HepG2 (cell line): Measurements from ENCODE around the gene CNP. TPM values are rescaled to one million over a fixed set of nuclear protein-coding genes. Genes with fewer than 3 reads are reported as not detected.

Source experiments
- HCFC1 ChIP-seq: fragments of 150-350 bp; IDR thresholded peaks from 2 replicates; pipeline ENCODE4 v1.6.1; 2014; ENCODE audit warnings: low read depth, low read length
- NPAS2 ChIP-seq: sonication (generic); formaldehyde crosslinking; IDR thresholded peaks from 2 replicates; pipeline ENCODE4 v1.8.0; 2022; ENCODE audit warnings: mild to moderate bottlenecking, missing genetic modification reagents, borderline replicate concordance
- SOX13 ChIP-seq, 3 experiments: fragments of 450-650 bp in 1 of 3; sonication (generic) in 1 of 3; formaldehyde crosslinking in 1 of 3; IDR thresholded peaks in 2 of 3; conservative IDR thresholded peaks in 1 of 3; 2 replicates each; pipeline versions ENCODE4 v1.5.0 to v1.6.1; 2016 to 2020; ENCODE audit warnings: antibody characterized with exemption in 1 of 3, mild to moderate bottlenecking in 1 of 3, missing compliant biosample characterization in 1 of 3, missing genetic modification reagents in 1 of 3, moderate library complexity in 1 of 3
- ZBTB7B ChIP-seq: sonication (generic); formaldehyde crosslinking; IDR thresholded peaks from 2 replicates; pipeline ENCODE4 v1.4.0; 2020; ENCODE audit warnings: missing genetic modification reagents
- ZNF20 ChIP-seq: sonication (generic); formaldehyde crosslinking; IDR thresholded peaks from 2 replicates; pipeline ENCODE4 v1.4.0; 2020; ENCODE audit warnings: mild to moderate bottlenecking, moderate library complexity, missing genetic modification reagents
- ZNF337 ChIP-seq: sonication (generic); formaldehyde crosslinking; IDR thresholded peaks from 2 replicates; pipeline ENCODE4 v1.5.1; 2020; ENCODE audit warnings: missing genetic modification reagents, low read depth, mild to moderate bottlenecking, borderline replicate concordance
- polyA plus RNA-seq, 8 experiments: library from polyadenylated mRNA; depleted of rRNA in 3 of 8; stranded (reverse) in 7 of 8; unstranded in 1 of 8; fragments of >200 nt; fragmentation: Illumina TruSeq in 4 of 8; extraction: Trizol in 4 of 8; gene quantifications; 2 replicates each; pipeline versions ENCODE4 v1.2.1 to v1.2.3, GENCODE V29; 2011 to 2016; ENCODE audit warnings: low read depth in 4 of 8, missing spikeins in 1 of 8, mixed read lengths in 1 of 8; ENCODE audit not compliant: insufficient read depth in 1 of 8
- total RNA-seq, 5 experiments: library from RNA; depleted of rRNA; stranded (reverse); fragments of >200 nt; fragmentation: Illumina TruSeq; extraction: Trizol; gene quantifications; 2 replicates each; pipeline ENCODE4 v1.2.3, GENCODE V29; 2016; ENCODE audit warnings: low read depth in 1 of 5
- TF ChIP-seq, protein P1 (sequence below): sonication (generic); formaldehyde crosslinking; IDR thresholded peaks from 2 replicates; pipeline ENCODE4 v1.8.1; 2022; ENCODE audit warnings: mild to moderate bottlenecking, missing genetic modification reagents
- TF ChIP-seq, protein P2 (sequence below): sonication (generic); formaldehyde crosslinking; IDR thresholded peaks from 2 replicates; pipeline ENCODE4 v1.4.0; 2020; ENCODE audit warnings: missing genetic modification reagents
- TF ChIP-seq, protein P3 (sequence below): sonication (generic); IDR thresholded peaks from 2 replicates; pipeline ENCODE4 v1.6.1; 2016; ENCODE audit warnings: low read depth, borderline replicate concordance
- TF ChIP-seq, protein P4 (sequence below): sonication (generic); formaldehyde crosslinking; IDR thresholded peaks from 2 replicates; pipeline ENCODE4 v1.5.1; 2020; ENCODE audit warnings: mild to moderate bottlenecking, missing genetic modification reagents, moderate library complexity
- TF ChIP-seq, protein P5 (sequence below): sonication (generic); formaldehyde crosslinking; IDR thresholded peaks from 2 replicates; pipeline ENCODE4 v1.5.0; 2020; ENCODE audit warnings: mild to moderate bottlenecking, missing genetic modification reagents
- TF ChIP-seq, protein P6 (sequence below): sonication (generic); formaldehyde crosslinking; IDR thresholded peaks from 2 replicates; pipeline ENCODE4 v1.5.0; 2020; ENCODE audit warnings: mild to moderate bottlenecking, missing genetic modification reagents

CNP gene
- total and polyA plus RNA-seq, 2 of the 13 experiments (the other 11 are each of a cell fraction or from before 2014, with no cell fraction given) = 97.2 to 161 TPM

DNA sequence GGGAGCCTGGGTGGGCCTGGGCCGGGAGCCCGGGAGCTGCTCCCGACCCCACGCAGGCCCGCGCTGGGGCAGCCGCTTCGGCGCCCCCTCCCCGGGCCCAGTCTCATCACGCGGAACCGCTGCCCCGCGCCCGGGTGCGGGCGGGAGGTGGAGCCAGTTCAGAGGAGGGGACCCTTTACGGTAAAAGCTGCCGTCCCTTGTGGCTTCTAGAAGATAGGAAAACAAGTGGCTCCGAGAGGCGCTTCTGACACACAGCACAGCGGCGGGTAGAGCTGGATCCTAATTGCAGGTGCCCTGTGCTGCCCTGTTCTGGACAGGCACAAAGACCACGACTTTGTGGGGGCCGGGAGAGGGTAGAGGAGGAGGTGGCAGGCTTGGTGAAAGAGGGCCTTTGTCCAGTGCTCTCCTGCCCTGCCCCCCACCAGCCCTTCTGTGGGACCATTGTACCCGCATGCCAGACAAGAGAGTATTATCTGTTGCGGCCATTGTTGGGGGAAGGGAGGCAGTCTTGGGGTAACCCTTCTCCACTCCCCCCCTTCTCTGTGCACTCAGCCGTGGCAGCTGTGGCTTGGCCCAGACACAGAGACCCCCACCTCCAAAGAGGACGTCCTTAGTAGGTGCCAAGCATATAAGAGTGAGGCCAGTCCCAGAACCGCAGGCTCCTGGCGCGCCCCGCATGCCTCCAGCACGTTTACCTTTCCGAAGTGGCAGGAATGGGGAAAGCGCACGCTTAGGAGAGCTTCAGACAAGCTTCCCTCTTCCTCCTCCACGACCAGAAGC lies 736 bp downstream of the CNP start (continued):
- TF ChIP-seq SOX13 (IDR thresholded peaks at IDR 0.05) (no peak), SOX13 (CRISPR knock-in tag; conservative IDR thresholded peaks at IDR 0.05 in 1 of 2, IDR thresholded peaks at IDR 0.05 in 1 of 2) (peak in 1 of 2 experiments; percentile 90; a peak in 2 of 4 replicates), HCFC1 (no peak), ZBTB7B (CRISPR knock-in tag) (no peak; the same call in 1 of the 2 replicates), ZNF20 (CRISPR knock-in tag) (no peak), ZNF337 (CRISPR knock-in tag) (peak; percentile 64; the same call in 1 of the 2 replicates), NPAS2 (CRISPR knock-in tag) (no peak)
- TF ChIP-seq, protein P1, sequence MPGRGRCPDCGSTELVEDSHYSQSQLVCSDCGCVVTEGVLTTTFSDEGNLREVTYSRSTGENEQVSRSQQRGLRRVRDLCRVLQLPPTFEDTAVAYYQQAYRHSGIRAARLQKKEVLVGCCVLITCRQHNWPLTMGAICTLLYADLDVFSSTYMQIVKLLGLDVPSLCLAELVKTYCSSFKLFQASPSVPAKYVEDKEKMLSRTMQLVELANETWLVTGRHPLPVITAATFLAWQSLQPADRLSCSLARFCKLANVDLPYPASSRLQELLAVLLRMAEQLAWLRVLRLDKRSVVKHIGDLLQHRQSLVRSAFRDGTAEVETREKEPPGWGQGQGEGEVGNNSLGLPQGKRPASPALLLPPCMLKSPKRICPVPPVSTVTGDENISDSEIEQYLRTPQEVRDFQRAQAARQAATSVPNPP (CRISPR knock-in tag) = no peak
- TF ChIP-seq, protein P2, sequence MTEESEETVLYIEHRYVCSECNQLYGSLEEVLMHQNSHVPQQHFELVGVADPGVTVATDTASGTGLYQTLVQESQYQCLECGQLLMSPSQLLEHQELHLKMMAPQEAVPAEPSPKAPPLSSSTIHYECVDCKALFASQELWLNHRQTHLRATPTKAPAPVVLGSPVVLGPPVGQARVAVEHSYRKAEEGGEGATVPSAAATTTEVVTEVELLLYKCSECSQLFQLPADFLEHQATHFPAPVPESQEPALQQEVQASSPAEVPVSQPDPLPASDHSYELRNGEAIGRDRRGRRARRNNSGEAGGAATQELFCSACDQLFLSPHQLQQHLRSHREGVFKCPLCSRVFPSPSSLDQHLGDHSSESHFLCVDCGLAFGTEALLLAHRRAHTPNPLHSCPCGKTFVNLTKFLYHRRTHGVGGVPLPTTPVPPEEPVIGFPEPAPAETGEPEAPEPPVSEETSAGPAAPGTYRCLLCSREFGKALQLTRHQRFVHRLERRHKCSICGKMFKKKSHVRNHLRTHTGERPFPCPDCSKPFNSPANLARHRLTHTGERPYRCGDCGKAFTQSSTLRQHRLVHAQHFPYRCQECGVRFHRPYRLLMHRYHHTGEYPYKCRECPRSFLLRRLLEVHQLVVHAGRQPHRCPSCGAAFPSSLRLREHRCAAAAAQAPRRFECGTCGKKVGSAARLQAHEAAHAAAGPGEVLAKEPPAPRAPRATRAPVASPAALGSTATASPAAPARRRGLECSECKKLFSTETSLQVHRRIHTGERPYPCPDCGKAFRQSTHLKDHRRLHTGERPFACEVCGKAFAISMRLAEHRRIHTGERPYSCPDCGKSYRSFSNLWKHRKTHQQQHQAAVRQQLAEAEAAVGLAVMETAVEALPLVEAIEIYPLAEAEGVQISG (CRISPR knock-in tag) = no peak
- TF ChIP-seq, protein P3, sequence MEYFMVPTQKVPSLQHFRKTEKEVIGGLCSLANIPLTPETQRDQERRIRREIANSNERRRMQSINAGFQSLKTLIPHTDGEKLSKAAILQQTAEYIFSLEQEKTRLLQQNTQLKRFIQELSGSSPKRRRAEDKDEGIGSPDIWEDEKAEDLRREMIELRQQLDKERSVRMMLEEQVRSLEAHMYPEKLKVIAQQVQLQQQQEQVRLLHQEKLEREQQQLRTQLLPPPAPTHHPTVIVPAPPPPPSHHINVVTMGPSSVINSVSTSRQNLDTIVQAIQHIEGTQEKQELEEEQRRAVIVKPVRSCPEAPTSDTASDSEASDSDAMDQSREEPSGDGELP = no peak
- TF ChIP-seq, protein P4, sequence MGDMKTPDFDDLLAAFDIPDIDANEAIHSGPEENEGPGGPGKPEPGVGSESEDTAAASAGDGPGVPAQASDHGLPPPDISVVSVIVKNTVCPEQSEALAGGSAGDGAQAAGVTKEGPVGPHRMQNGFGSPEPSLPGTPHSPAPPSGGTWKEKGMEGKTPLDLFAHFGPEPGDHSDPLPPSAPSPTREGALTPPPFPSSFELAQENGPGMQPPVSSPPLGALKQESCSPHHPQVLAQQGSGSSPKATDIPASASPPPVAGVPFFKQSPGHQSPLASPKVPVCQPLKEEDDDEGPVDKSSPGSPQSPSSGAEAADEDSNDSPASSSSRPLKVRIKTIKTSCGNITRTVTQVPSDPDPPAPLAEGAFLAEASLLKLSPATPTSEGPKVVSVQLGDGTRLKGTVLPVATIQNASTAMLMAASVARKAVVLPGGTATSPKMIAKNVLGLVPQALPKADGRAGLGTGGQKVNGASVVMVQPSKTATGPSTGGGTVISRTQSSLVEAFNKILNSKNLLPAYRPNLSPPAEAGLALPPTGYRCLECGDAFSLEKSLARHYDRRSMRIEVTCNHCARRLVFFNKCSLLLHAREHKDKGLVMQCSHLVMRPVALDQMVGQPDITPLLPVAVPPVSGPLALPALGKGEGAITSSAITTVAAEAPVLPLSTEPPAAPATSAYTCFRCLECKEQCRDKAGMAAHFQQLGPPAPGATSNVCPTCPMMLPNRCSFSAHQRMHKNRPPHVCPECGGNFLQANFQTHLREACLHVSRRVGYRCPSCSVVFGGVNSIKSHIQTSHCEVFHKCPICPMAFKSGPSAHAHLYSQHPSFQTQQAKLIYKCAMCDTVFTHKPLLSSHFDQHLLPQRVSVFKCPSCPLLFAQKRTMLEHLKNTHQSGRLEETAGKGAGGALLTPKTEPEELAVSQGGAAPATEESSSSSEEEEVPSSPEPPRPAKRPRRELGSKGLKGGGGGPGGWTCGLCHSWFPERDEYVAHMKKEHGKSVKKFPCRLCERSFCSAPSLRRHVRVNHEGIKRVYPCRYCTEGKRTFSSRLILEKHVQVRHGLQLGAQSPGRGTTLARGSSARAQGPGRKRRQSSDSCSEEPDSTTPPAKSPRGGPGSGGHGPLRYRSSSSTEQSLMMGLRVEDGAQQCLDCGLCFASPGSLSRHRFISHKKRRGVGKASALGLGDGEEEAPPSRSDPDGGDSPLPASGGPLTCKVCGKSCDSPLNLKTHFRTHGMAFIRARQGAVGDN (CRISPR knock-in tag) = peak; percentile 2
- TF ChIP-seq, protein P5, sequence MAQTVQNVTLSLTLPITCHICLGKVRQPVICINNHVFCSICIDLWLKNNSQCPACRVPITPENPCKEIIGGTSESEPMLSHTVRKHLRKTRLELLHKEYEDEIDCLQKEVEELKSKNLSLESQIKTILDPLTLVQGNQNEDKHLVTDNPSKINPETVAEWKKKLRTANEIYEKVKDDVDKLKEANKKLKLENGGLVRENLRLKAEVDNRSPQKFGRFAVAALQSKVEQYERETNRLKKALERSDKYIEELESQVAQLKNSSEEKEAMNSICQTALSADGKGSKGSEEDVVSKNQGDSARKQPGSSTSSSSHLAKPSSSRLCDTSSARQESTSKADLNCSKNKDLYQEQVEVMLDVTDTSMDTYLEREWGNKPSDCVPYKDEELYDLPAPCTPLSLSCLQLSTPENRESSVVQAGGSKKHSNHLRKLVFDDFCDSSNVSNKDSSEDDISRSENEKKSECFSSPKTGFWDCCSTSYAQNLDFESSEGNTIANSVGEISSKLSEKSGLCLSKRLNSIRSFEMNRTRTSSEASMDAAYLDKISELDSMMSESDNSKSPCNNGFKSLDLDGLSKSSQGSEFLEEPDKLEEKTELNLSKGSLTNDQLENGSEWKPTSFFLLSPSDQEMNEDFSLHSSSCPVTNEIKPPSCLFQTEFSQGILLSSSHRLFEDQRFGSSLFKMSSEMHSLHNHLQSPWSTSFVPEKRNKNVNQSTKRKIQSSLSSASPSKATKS (CRISPR knock-in tag) = no peak
- TF ChIP-seq, protein P6, sequence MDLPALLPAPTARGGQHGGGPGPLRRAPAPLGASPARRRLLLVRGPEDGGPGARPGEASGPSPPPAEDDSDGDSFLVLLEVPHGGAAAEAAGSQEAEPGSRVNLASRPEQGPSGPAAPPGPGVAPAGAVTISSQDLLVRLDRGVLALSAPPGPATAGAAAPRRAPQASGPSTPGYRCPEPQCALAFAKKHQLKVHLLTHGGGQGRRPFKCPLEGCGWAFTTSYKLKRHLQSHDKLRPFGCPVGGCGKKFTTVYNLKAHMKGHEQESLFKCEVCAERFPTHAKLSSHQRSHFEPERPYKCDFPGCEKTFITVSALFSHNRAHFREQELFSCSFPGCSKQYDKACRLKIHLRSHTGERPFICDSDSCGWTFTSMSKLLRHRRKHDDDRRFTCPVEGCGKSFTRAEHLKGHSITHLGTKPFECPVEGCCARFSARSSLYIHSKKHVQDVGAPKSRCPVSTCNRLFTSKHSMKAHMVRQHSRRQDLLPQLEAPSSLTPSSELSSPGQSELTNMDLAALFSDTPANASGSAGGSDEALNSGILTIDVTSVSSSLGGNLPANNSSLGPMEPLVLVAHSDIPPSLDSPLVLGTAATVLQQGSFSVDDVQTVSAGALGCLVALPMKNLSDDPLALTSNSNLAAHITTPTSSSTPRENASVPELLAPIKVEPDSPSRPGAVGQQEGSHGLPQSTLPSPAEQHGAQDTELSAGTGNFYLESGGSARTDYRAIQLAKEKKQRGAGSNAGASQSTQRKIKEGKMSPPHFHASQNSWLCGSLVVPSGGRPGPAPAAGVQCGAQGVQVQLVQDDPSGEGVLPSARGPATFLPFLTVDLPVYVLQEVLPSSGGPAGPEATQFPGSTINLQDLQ (CRISPR knock-in tag) = 0 out of 2 replicates have a peak, but pooled peaks have one; percentile 25
